Mammary epithelial cell (primary cell): ENCODE data around the gene MFRP.
"Not testable (repeated sequence)": the region's sequence is repeated elsewhere in the genome, so short reads cannot be mapped to it uniquely, and the experiment has no call there.

ENCODE experiments used
- EZH2 ChIP-seq: IDR thresholded peaks from 2 replicates; pipeline ENCODE4 v1.6.1; 2012; ENCODE audit warnings: low read length, inconsistent platforms, borderline replicate concordance
- TF ChIP-seq, protein P1 (sequence below), 2 donors: IDR thresholded peaks in 1 of 2; conservative IDR thresholded peaks in 1 of 2; 2 replicates each; pipeline ENCODE4 v1.5.1; 2011 to 2012; ENCODE audit warnings: inconsistent platforms in 2 of 2, low read length in 2 of 2, mild to moderate bottlenecking in 2 of 2, control low read depth in 1 of 2, low read depth in 1 of 2; ENCODE audit not compliant: insufficient read depth in 1 of 2; ENCODE audit errors: extremely low read depth in 1 of 2

DNA sequence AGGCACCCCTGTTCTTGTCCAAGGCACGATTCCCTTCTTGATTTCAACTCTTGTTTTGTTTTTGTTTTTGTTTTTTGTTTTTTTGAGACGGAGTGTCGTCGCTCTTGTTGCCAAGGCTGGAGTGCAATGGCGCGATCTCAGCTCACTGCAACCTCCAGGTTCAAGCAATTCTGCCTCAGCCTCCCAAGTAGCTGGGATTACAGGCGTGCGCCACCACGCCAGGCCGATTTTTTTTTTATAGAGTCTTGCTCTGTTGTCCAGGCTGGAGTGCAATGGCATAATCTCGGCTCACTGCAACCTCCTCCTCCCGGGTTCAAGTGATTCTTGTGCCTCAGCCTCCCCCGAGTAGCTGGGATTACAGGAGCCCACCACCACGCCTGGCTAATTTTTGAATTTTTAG lies 36.0 kb upstream of the MFRP start:
- TF ChIP-seq, protein P1, sequence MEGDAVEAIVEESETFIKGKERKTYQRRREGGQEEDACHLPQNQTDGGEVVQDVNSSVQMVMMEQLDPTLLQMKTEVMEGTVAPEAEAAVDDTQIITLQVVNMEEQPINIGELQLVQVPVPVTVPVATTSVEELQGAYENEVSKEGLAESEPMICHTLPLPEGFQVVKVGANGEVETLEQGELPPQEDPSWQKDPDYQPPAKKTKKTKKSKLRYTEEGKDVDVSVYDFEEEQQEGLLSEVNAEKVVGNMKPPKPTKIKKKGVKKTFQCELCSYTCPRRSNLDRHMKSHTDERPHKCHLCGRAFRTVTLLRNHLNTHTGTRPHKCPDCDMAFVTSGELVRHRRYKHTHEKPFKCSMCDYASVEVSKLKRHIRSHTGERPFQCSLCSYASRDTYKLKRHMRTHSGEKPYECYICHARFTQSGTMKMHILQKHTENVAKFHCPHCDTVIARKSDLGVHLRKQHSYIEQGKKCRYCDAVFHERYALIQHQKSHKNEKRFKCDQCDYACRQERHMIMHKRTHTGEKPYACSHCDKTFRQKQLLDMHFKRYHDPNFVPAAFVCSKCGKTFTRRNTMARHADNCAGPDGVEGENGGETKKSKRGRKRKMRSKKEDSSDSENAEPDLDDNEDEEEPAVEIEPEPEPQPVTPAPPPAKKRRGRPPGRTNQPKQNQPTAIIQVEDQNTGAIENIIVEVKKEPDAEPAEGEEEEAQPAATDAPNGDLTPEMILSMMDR (conservative IDR thresholded peaks at IDR 0.05 in 1 of 2, IDR thresholded peaks at IDR 0.05 in 1 of 2; ENCODE audit: extremely low read depth in 1 of 2, insufficient read depth in 1 of 2, low read depth in 1 of 2, low read length in 2 of 2) = not testable (repeated sequence)
- TF ChIP-seq EZH2 = not testable (repeated sequence)
